ENCODE measurements around the gene TMEFF1.

Gene TMEFF1

GRCh38 chr9:100595391-100596199 lies 122.6 kb downstream of the TMEFF1 start:
- H3K4me2 ChIP-seq (ENCODE audit: low read length) = no peak overlapping the region
- H3K4me1 ChIP-seq (ENCODE audit: control insufficient read depth, insufficient read depth, low read length) = peaks cover 11% of the 10 kb centered on the region
- H3K36me3 ChIP-seq (ENCODE audit: insufficient read depth, low read length) = no peaks in the 10 kb centered on the region
- H3K4me3 ChIP-seq (ENCODE audit: low read length) = no peak overlapping the region
- no peak overlapping the region for H3K9ac ChIP-seq (ENCODE audit: low read depth, low read length)
- no peaks in the 10 kb centered on the region for H3K9me3 ChIP-seq (replicated peaks; ENCODE audit: low read length)
- peaks cover 5% of the 10 kb centered on the region for H3K27me3 ChIP-seq (ENCODE audit: control insufficient read depth, insufficient read depth, low read length)

GRCh38 chr9:100597236-100597635 lies 124.3 kb downstream of the TMEFF1 start:
- Histone ChIP-seq H3K4me3 (ENCODE audit: low read length) (no peak overlapping the region), H3K9me3 (replicated peaks; ENCODE audit: low read length) (no peaks in the 10 kb centered on the region), H3K4me1 (ENCODE audit: control insufficient read depth, insufficient read depth, low read length) (peaks cover 6% of the 10 kb centered on the region), H3K9ac (ENCODE audit: low read depth, low read length) (no peak overlapping the region), H3K4me2 (ENCODE audit: low read length) (no peak overlapping the region), H3K36me3 (ENCODE audit: insufficient read depth, low read length) (no peaks in the 10 kb centered on the region), H3K27me3 (ENCODE audit: control insufficient read depth, insufficient read depth, low read length) (peaks cover 5% of the 10 kb centered on the region)

- peak overlapping the region; percentile 50 for H3K9ac ChIP-seq (ENCODE audit: low read depth, low read length)
- H3K9me3 ChIP-seq (replicated peaks; ENCODE audit: low read length) = no peaks in the 10 kb centered on the region
- peak overlapping the region; percentile 82 for H3K4me2 ChIP-seq (ENCODE audit: low read length)
- H3K27me3 ChIP-seq (ENCODE audit: control insufficient read depth, insufficient read depth, low read length) = peaks cover 5% of the 10 kb centered on the region
- no peaks in the 10 kb centered on the region for H3K36me3 ChIP-seq (ENCODE audit: insufficient read depth, low read length)
- H3K4me3 ChIP-seq (ENCODE audit: low read length) = peak overlapping the region; percentile 73
- peaks cover 6% of the 10 kb centered on the region for H3K4me1 ChIP-seq (ENCODE audit: control insufficient read depth, insufficient read depth, low read length)
Observed at GRCh38 chr9:100598641-100599145, 125.7 kb downstream of the TMEFF1 start.

- no peak overlapping the region for H3K4me2 ChIP-seq (ENCODE audit: low read length)
- no peaks in the 10 kb centered on the region for H3K9me3 ChIP-seq (replicated peaks; ENCODE audit: low read length)
- H3K4me1 ChIP-seq (ENCODE audit: control insufficient read depth, insufficient read depth, low read length) = peaks cover 6% of the 10 kb centered on the region
- H3K27me3 ChIP-seq (ENCODE audit: control insufficient read depth, insufficient read depth, low read length) = peaks cover 5% of the 10 kb centered on the region
- no peak overlapping the region for H3K9ac ChIP-seq (ENCODE audit: low read depth, low read length)
- no peak overlapping the region for H3K4me3 ChIP-seq (ENCODE audit: low read length)
- H3K36me3 ChIP-seq (ENCODE audit: insufficient read depth, low read length) = no peaks in the 10 kb centered on the region
Observed at GRCh38 chr9:100600521-100601079, 127.7 kb downstream of the TMEFF1 start.

- peaks cover 6% of the 10 kb centered on the region for H3K4me1 ChIP-seq (ENCODE audit: control insufficient read depth, insufficient read depth, low read length)
Observed at GRCh38 chr9:100601216-100601615, 128.3 kb downstream of the TMEFF1 start.

GRCh38 chr9:100602342-100602801 lies 129.4 kb downstream of the TMEFF1 start:
- Histone ChIP-seq H3K36me3 (ENCODE audit: insufficient read depth, low read length) (no peaks in the 10 kb centered on the region), H3K4me2 (ENCODE audit: low read length) (no peak overlapping the region), H3K9ac (ENCODE audit: low read depth, low read length) (no peak overlapping the region), H3K27me3 (ENCODE audit: control insufficient read depth, insufficient read depth, low read length) (peaks cover 8% of the 10 kb centered on the region), H3K4me3 (ENCODE audit: low read length) (no peak overlapping the region), H3K9me3 (replicated peaks; ENCODE audit: low read length) (no peaks in the 10 kb centered on the region), H3K4me1 (ENCODE audit: control insufficient read depth, insufficient read depth, low read length) (peaks cover 6% of the 10 kb centered on the region)

More at GRCh38 chr9:100601216-100601615, 128.3 kb downstream of the TMEFF1 start:
- Histone ChIP-seq H3K9ac (ENCODE audit: low read depth, low read length) (no peak overlapping the region), H3K9me3 (replicated peaks; ENCODE audit: low read length) (no peaks in the 10 kb centered on the region), H3K4me3 (ENCODE audit: low read length) (no peak overlapping the region), H3K27me3 (ENCODE audit: control insufficient read depth, insufficient read depth, low read length) (peaks cover 5% of the 10 kb centered on the region), H3K4me2 (ENCODE audit: low read length) (no peak overlapping the region), H3K36me3 (ENCODE audit: insufficient read depth, low read length) (no peaks in the 10 kb centered on the region)

GRCh38 chr9:100605405-100605804 lies 132.5 kb downstream of the TMEFF1 start:
- Histone ChIP-seq H3K4me3 (ENCODE audit: low read length) (no peak overlapping the region), H3K4me1 (ENCODE audit: control insufficient read depth, insufficient read depth, low read length) (no peaks in the 10 kb centered on the region), H3K9me3 (replicated peaks; ENCODE audit: low read length) (no peaks in the 10 kb centered on the region), H3K27me3 (ENCODE audit: control insufficient read depth, insufficient read depth, low read length) (peaks cover 9% of the 10 kb centered on the region), H3K36me3 (ENCODE audit: insufficient read depth, low read length) (no peaks in the 10 kb centered on the region), H3K9ac (ENCODE audit: low read depth, low read length) (no peak overlapping the region), H3K4me2 (ENCODE audit: low read length) (no peak overlapping the region)

- H3K36me3 ChIP-seq (ENCODE audit: insufficient read depth, low read length) = no peaks in the 10 kb centered on the region
- H3K4me1 ChIP-seq (ENCODE audit: control insufficient read depth, insufficient read depth, low read length) = no peaks in the 10 kb centered on the region
- no peak overlapping the region for H3K4me3 ChIP-seq (ENCODE audit: low read length)
- no peak overlapping the region for H3K4me2 ChIP-seq (ENCODE audit: low read length)
- H3K9me3 ChIP-seq (replicated peaks; ENCODE audit: low read length) = no peaks in the 10 kb centered on the region
- H3K9ac ChIP-seq (ENCODE audit: low read depth, low read length) = no peak overlapping the region
- H3K27me3 ChIP-seq (ENCODE audit: control insufficient read depth, insufficient read depth, low read length) = no peaks in the 10 kb centered on the region
Observed at GRCh38 chr9:100619194-100619593, 146.2 kb downstream of the TMEFF1 start.

GRCh38 chr9:100619665-100620064 lies 146.7 kb downstream of the TMEFF1 start:
- no peak overlapping the region for H3K9ac ChIP-seq (ENCODE audit: low read depth, low read length)
- no peak overlapping the region for H3K4me3 ChIP-seq (ENCODE audit: low read length)
- no peak overlapping the region for H3K4me2 ChIP-seq (ENCODE audit: low read length)
- no peaks in the 10 kb centered on the region for H3K36me3 ChIP-seq (ENCODE audit: insufficient read depth, low read length)
- H3K9me3 ChIP-seq (replicated peaks; ENCODE audit: low read length) = no peaks in the 10 kb centered on the region
- H3K4me1 ChIP-seq (ENCODE audit: control insufficient read depth, insufficient read depth, low read length) = no peaks in the 10 kb centered on the region
- H3K27me3 ChIP-seq (ENCODE audit: control insufficient read depth, insufficient read depth, low read length) = no peaks in the 10 kb centered on the region

GRCh38 chr9:100623969-100624368 lies 151.0 kb downstream of the TMEFF1 start:
- H3K9me3 ChIP-seq (replicated peaks; ENCODE audit: low read length) = no peaks in the 10 kb centered on the region
- H3K4me2 ChIP-seq (ENCODE audit: low read length) = no peak overlapping the region
- peaks cover 3% of the 10 kb centered on the region for H3K27me3 ChIP-seq (ENCODE audit: control insufficient read depth, insufficient read depth, low read length)
- no peaks in the 10 kb centered on the region for H3K4me1 ChIP-seq (ENCODE audit: control insufficient read depth, insufficient read depth, low read length)
- no peak overlapping the region for H3K9ac ChIP-seq (ENCODE audit: low read depth, low read length)
- no peak overlapping the region for H3K4me3 ChIP-seq (ENCODE audit: low read length)
- no peaks in the 10 kb centered on the region for H3K36me3 ChIP-seq (ENCODE audit: insufficient read depth, low read length)

- H3K27me3 ChIP-seq (ENCODE audit: control insufficient read depth, insufficient read depth, low read length) = peaks cover 6% of the 10 kb centered on the region
- no peaks in the 10 kb centered on the region for H3K4me1 ChIP-seq (ENCODE audit: control insufficient read depth, insufficient read depth, low read length)
- no peaks in the 10 kb centered on the region for H3K9me3 ChIP-seq (replicated peaks; ENCODE audit: low read length)
- no peak overlapping the region for H3K4me2 ChIP-seq (ENCODE audit: low read length)
- H3K9ac ChIP-seq (ENCODE audit: low read depth, low read length) = no peak overlapping the region
- H3K4me3 ChIP-seq (ENCODE audit: low read length) = no peak overlapping the region
- no peaks in the 10 kb centered on the region for H3K36me3 ChIP-seq (ENCODE audit: insufficient read depth, low read length)
Observed at GRCh38 chr9:100626949-100627348, 154.0 kb downstream of the TMEFF1 start.

Data from skeletal muscle satellite cell (primary cell).